OCI-LY1 (cell line): Measurements from ENCODE around the gene CEL.

Source experiments
- H2AFZ ChIP-seq: fragments of 200-600 bp; sonication (generic), shearing (Covaris generic); 2 replicates; pipeline ENCODE4 v1.6.0; 2014; ENCODE audit warnings: antibody characterized with exemption, mild to moderate bottlenecking, low read length
- H3F3A ChIP-seq: fragments of 200-600 bp; sonication (generic), shearing (Covaris generic); 2 replicates; pipeline ENCODE4 v1.6.0; 2014; ENCODE audit warnings: mild to moderate bottlenecking, antibody characterized with exemption, low read length, moderate library complexity; ENCODE audit not compliant: insufficient read depth
- H3K27ac ChIP-seq: fragments of 200-600 bp; sonication (generic); 2 replicates; pipeline ENCODE4 v1.5.1; 2014; ENCODE audit warnings: low read length, mixed run types, mild to moderate bottlenecking, low read depth; ENCODE audit not compliant: poor library complexity, severe bottlenecking
- H3K27me3 ChIP-seq: fragments of 200-600 bp; sonication (generic); 2 replicates; pipeline ENCODE4 v1.6.0; 2014; ENCODE audit warnings: antibody characterized with exemption, mild to moderate bottlenecking, low read length, moderate library complexity; ENCODE audit not compliant: insufficient read depth
- H3K36me3 ChIP-seq: fragments of 200-600 bp; sonication (generic); 2 replicates; pipeline ENCODE4 v1.6.1; 2014; ENCODE audit warnings: mild to moderate bottlenecking, antibody characterized with exemption, low read length, moderate library complexity, mixed read lengths; ENCODE audit not compliant: insufficient read depth
- H3K4me1 ChIP-seq: fragments of 200-600 bp; sonication (generic); 2 replicates; pipeline ENCODE4 v1.5.1; 2014; ENCODE audit warnings: mild to moderate bottlenecking, low read length, moderate library complexity; ENCODE audit not compliant: insufficient read depth, severe bottlenecking
- H3K4me2 ChIP-seq: fragments of 200-600 bp; sonication (generic), shearing (Covaris generic); 2 replicates; pipeline ENCODE4 v1.6.1; 2014; ENCODE audit warnings: low read length
- H3K4me3 ChIP-seq: fragments of 200-600 bp; sonication (generic); 2 replicates; pipeline ENCODE4 v1.5.1; 2014; ENCODE audit warnings: low read length, low read depth, mild to moderate bottlenecking, mixed read lengths; ENCODE audit not compliant: poor library complexity, severe bottlenecking
- H3K79me2 ChIP-seq: fragments of 200-600 bp; shearing (Covaris generic); 2 replicates; pipeline ENCODE4 v1.6.1; 2016; ENCODE audit warnings: mixed run types, low read length, mixed read lengths; ENCODE audit not compliant: insufficient read depth
- H3K9ac ChIP-seq: fragments of 200-600 bp; sonication (generic), shearing (Covaris generic); 2 replicates; pipeline ENCODE4 v1.6.1; 2014; ENCODE audit warnings: mild to moderate bottlenecking, low read length, mixed read lengths
- H3K9me2 ChIP-seq: fragments of 200-600 bp; sonication (generic), shearing (Covaris generic); 2 replicates; pipeline ENCODE4 v1.6.1; 2014; ENCODE audit warnings: low read depth, mild to moderate bottlenecking, low read length, mixed read lengths
- H3K9me3 ChIP-seq: fragments of 200-600 bp; shearing (Covaris generic); 2 replicates; pipeline ENCODE4 v1.6.1; 2014; ENCODE audit warnings: low read length, mixed read lengths
- H4K20me1 ChIP-seq: fragments of 200-600 bp; sonication (generic), shearing (Covaris generic); 2 replicates; pipeline ENCODE4 v1.6.0; 2016; ENCODE audit warnings: mild to moderate bottlenecking, low read length; ENCODE audit not compliant: insufficient read depth
- EZH2 ChIP-seq: fragments of 200-600 bp; sonication (generic), shearing (Covaris generic); IDR thresholded peaks from 2 replicates; pipeline ENCODE4 v1.8.0; 2017; ENCODE audit warnings: borderline replicate concordance, mixed run types, mild to moderate bottlenecking, antibody characterized with exemption, low read length, moderate library complexity, mixed read lengths
- TF ChIP-seq, protein P1 (sequence below): fragments of 200-600 bp; sonication (generic), shearing (Covaris generic); IDR thresholded peaks from 2 replicates; pipeline ENCODE4 v1.5.1; 2017; ENCODE audit warnings: mild to moderate bottlenecking, antibody characterized with exemption, low read length, moderate library complexity, mixed read lengths

The CEL gene

DNA sequence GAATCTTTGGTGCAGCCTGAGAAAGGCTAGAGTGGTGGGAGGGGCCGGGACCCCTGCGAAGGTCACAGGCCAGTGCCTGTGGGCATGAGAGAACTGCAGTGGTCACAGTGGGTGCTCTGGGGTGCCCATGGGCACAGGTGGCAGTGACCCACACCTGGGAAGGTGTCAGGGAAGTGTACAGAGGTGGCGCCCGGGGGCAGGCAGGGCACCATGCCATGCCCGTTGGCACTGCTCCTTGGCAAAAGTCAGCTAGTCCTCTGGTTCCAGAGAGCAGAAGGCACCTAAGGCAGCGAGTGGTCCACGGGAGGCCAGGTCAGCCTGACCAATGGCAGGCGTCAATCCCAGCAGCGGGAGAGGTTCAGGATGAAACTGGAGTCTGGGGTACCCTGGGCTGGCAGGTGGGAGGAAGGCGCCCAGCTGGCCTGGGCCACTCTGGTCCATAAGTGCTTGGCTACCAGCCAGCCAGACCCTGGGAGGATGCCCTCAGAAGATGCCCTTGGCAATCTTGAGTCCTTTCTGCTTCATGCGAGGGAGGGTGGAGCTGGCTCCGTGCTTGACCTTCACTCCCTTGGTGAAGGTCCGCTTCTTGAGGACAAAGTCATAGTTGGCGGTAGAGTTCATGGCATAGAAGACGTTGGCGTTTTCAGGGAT, 36.4 kb downstream of the CEL start:
- Histone ChIP-seq H3K27me3 (no peaks in the 10 kb centered on the region), H3K9ac (no peak overlapping the region), H3K36me3 (peaks cover 65% of the 10 kb centered on the region), H3K27ac (no peak overlapping the region), H3F3A (no peaks in the 10 kb centered on the region), H3K4me1 (no peaks in the 10 kb centered on the region), H3K79me2 (no peaks in the 10 kb centered on the region), H3K4me3 (no peak overlapping the region), H3K4me2 (no peak overlapping the region), H2AFZ (no peak overlapping the region), H4K20me1 (no peaks in the 10 kb centered on the region), H3K9me3 (peaks cover 9% of the 10 kb centered on the region), H3K9me2 (no peaks in the 10 kb centered on the region)
- TF ChIP-seq, protein P1, sequence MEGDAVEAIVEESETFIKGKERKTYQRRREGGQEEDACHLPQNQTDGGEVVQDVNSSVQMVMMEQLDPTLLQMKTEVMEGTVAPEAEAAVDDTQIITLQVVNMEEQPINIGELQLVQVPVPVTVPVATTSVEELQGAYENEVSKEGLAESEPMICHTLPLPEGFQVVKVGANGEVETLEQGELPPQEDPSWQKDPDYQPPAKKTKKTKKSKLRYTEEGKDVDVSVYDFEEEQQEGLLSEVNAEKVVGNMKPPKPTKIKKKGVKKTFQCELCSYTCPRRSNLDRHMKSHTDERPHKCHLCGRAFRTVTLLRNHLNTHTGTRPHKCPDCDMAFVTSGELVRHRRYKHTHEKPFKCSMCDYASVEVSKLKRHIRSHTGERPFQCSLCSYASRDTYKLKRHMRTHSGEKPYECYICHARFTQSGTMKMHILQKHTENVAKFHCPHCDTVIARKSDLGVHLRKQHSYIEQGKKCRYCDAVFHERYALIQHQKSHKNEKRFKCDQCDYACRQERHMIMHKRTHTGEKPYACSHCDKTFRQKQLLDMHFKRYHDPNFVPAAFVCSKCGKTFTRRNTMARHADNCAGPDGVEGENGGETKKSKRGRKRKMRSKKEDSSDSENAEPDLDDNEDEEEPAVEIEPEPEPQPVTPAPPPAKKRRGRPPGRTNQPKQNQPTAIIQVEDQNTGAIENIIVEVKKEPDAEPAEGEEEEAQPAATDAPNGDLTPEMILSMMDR: no peak
- no peak for TF ChIP-seq EZH2

DNA sequence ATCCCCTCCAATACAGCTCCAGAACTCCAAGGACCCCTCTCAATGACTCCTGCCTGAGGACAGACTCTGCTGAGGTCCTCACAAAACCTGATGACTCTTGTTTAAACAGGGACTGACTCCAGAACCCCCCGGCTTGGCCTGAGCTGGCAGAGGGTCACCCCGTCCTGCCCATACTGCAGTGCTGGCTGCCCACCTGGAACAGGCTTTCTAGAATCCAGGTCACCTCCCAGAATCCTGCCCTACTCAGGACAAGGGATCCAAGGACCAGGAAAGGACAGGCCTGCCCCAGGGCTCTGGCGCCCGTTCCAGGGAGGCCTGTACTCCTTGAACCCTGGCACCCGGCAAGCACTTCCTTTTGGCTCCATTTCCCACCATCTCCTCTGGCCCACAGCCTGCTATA, 37.1 kb downstream of the CEL start:
- no peaks in the 10 kb centered on the region for H3K4me1 ChIP-seq
- no peaks in the 10 kb centered on the region for H3F3A ChIP-seq
- H3K9ac ChIP-seq: no peak overlapping the region
- H3K27me3 ChIP-seq: no peaks in the 10 kb centered on the region
- TF ChIP-seq, protein P1: no peak
- no peak for TF ChIP-seq EZH2
- no peak overlapping the region for H3K4me2 ChIP-seq
- H3K36me3 ChIP-seq: peaks cover 65% of the 10 kb centered on the region
- H3K9me2 ChIP-seq: no peaks in the 10 kb centered on the region
- H3K79me2 ChIP-seq: no peaks in the 10 kb centered on the region
- H3K9me3 ChIP-seq: peaks cover 9% of the 10 kb centered on the region
- no peak overlapping the region for H3K4me3 ChIP-seq
- H2AFZ ChIP-seq: no peak overlapping the region
- H4K20me1 ChIP-seq: no peaks in the 10 kb centered on the region
- H3K27ac ChIP-seq: no peak overlapping the region

- TF ChIP-seq, protein P1: no peak
- no peak for TF ChIP-seq EZH2
- H3K79me2 ChIP-seq: no peaks in the 10 kb centered on the region
- peaks cover 65% of the 10 kb centered on the region for H3K36me3 ChIP-seq
- H3K27ac ChIP-seq: no peak overlapping the region
- H3K9me3 ChIP-seq: peaks cover 9% of the 10 kb centered on the region
- H3K4me2 ChIP-seq: no peak overlapping the region
- H2AFZ ChIP-seq: no peak overlapping the region
- H3F3A ChIP-seq: no peaks in the 10 kb centered on the region
- no peaks in the 10 kb centered on the region for H3K9me2 ChIP-seq
- H3K9ac ChIP-seq: no peak overlapping the region
- no peaks in the 10 kb centered on the region for H3K4me1 ChIP-seq
- H4K20me1 ChIP-seq: no peaks in the 10 kb centered on the region
- H3K27me3 ChIP-seq: no peaks in the 10 kb centered on the region
- H3K4me3 ChIP-seq: no peak overlapping the region
Observed at GRCh38 chr9:133099726-133100505, 38.1 kb downstream of the CEL start.
